ENCODE data around the gene RFLNA.

The RFLNA gene

GRCh38 chr12:124304314-124304790 lies 9.5 kb downstream of the RFLNA start:
- no peak for DNase-seq

- no peak for DNase-seq
These were observed 10.2 kb downstream of the RFLNA start for GRCh38 chr12:124305136-124305535.

GRCh38 chr12:124305776-124306685 lies 11.1 kb downstream of the RFLNA start:
- DNase-seq, result no peak

- DNase-seq, result no peak
These were observed 12.0 kb downstream of the RFLNA start for GRCh38 chr12:124306686-124307555.

GRCh38 chr12:124307556-124307825 lies 12.6 kb downstream of the RFLNA start:
- DNase-seq, result no peak

- no peak for DNase-seq
These were observed 13.8 kb downstream of the RFLNA start for GRCh38 chr12:124308741-124309140.

- DNase-seq, result no peak
These were observed 14.3 kb downstream of the RFLNA start for GRCh38 chr12:124309231-124309630.

- no peak for DNase-seq
These were observed 14.9 kb downstream of the RFLNA start for GRCh38 chr12:124309744-124310143.

- DNase-seq, result no peak
These were observed 15.3 kb downstream of the RFLNA start for GRCh38 chr12:124310178-124310577.

GRCh38 chr12:124310785-124311184 lies 15.9 kb downstream of the RFLNA start:
- no peak for DNase-seq

- DNase-seq, result no peak
These were observed 16.6 kb downstream of the RFLNA start for GRCh38 chr12:124311292-124312109.

GRCh38 chr12:124312601-124313000 lies 17.7 kb downstream of the RFLNA start:
- DNase-seq, result no peak

- DNase-seq, result no peak
These were observed 19.3 kb downstream of the RFLNA start for GRCh38 chr12:124314207-124314606.

GRCh38 chr12:124314766-124315165 lies 19.9 kb downstream of the RFLNA start:
- no peak for DNase-seq

GRCh38 chr12:124315372-124316044 lies 20.6 kb downstream of the RFLNA start:
- no peak for DNase-seq

- no peak for DNase-seq
These were observed 21.5 kb downstream of the RFLNA start for GRCh38 chr12:124316257-124316900.

GRCh38 chr12:124317400-124317799 lies 22.5 kb downstream of the RFLNA start:
- DNase-seq, result peak; percentile 33

GRCh38 chr12:124318278-124319020 lies 23.6 kb downstream of the RFLNA start:
- peak; percentile 33 for DNase-seq

- peak; percentile 21 for DNase-seq
These were observed 24.6 kb downstream of the RFLNA start for GRCh38 chr12:124319368-124320050.

GRCh38 chr12:124321040-124321481 lies 26.2 kb downstream of the RFLNA start:
- peak; percentile 80 for DNase-seq

Data from eye (tissue), 1 donor.